H1 (cell line): ENCODE results near the gene SCYGR7. TPM values are rescaled to one million over a fixed set of nuclear protein-coding genes. Genes with fewer than 3 reads are reported as not detected.

Experiments
- CTCF ChIA-PET: fragments of 300-600 bp; sonication (Branson Sonifier 250); formaldehyde crosslinking; loops from one replicate; lab custom pipeline; 2021; ENCODE audit not compliant: partially characterized antibody; lab: Charles Lee
- POLR2A ChIA-PET: fragments of 300-600 bp; sonication (Branson Sonifier 250); formaldehyde crosslinking; loops from one replicate; lab custom pipeline; 2021; ENCODE audit warnings: inconsistent platforms; ENCODE audit not compliant: partially characterized antibody; lab: Charles Lee
- DNase-seq, 2 experiments: peaks; one replicate each; pipeline versions ENCODE4 v3.0.0 to v3.0.0-alpha.2; 2010 to 2022; ENCODE audit warnings: low spot score in 2 of 2, low read depth in 1 of 2, mixed read lengths in 1 of 2
- FAIRE-seq: peaks from 2 replicates; lab custom pipeline; 2011; peaks lifted over from hg19 to GRCh38; lab: Jason Lieb, UNC
- H2AFZ ChIP-seq: 2 replicates; pipeline ENCODE4 v1.8.1; 2012; ENCODE audit warnings: low read length, inconsistent platforms
- H2AK5ac ChIP-seq: 2 replicates; pipeline ENCODE4 v1.6.1; 2013; ENCODE audit warnings: low read depth, low read length
- H2BK120ac ChIP-seq: replicated peaks from 2 replicates; pipeline ENCODE3; 2013; ENCODE audit warnings: low read depth, low read length, inconsistent platforms
- H2BK12ac ChIP-seq: 2 replicates; pipeline ENCODE4 v1.6.1; 2013; ENCODE audit warnings: low read depth, low read length
- H2BK15ac ChIP-seq: 2 replicates; pipeline ENCODE4 v1.6.1; 2013; ENCODE audit warnings: low read length
- H2BK20ac ChIP-seq: 2 replicates; pipeline ENCODE4 v1.6.1; 2013; ENCODE audit warnings: low read length
- H2BK5ac ChIP-seq: 2 replicates; pipeline ENCODE4 v1.6.1; 2013; ENCODE audit warnings: low read depth, low read length
- H3K14ac ChIP-seq: 2 replicates; pipeline ENCODE4 v1.6.1; 2013; ENCODE audit warnings: inconsistent platforms; ENCODE audit not compliant: insufficient read length
- H3K18ac ChIP-seq: 2 replicates; pipeline ENCODE4 v1.6.1; 2013; ENCODE audit warnings: low read length; ENCODE audit errors: extremely low read depth
- H3K23ac ChIP-seq: 2 replicates; pipeline ENCODE4 v1.6.1; 2013; ENCODE audit warnings: inconsistent platforms; ENCODE audit not compliant: insufficient read length
- H3K23me2 ChIP-seq: 2 replicates; pipeline ENCODE4 v1.6.1; 2013; ENCODE audit warnings: low read depth, low read length
- H3K27ac ChIP-seq: 2 replicates; pipeline ENCODE4 v1.6.1; 2011; ENCODE audit warnings: low read depth, low read length, inconsistent platforms
- H3K27me3 ChIP-seq, 4 experiments: replicated peaks in 1 of 4; 1 replicate in 1 of 4; 2 replicates in 3 of 4; pipeline versions ENCODE4 v1.6.1 to v1.8.1; 2011 to 2013; ENCODE audit warnings: low read length in 3 of 4, mild to moderate bottlenecking in 3 of 4, inconsistent platforms in 2 of 4, mixed read lengths in 2 of 4, moderate library complexity in 1 of 4; ENCODE audit not compliant: control insufficient read depth in 3 of 4, insufficient read depth in 3 of 4; ENCODE audit errors: extremely low read depth in 1 of 4
- H3K36me3 ChIP-seq, 4 experiments: 2 replicates each; pipeline versions ENCODE4 v1.6.1 to v1.8.1; 2011 to 2013; ENCODE audit warnings: mild to moderate bottlenecking in 4 of 4, low read length in 3 of 4, moderate library complexity in 2 of 4, control low read depth in 1 of 4, inconsistent platforms in 1 of 4; ENCODE audit not compliant: insufficient read depth in 4 of 4, control insufficient read depth in 2 of 4
- H3K4ac ChIP-seq: replicated peaks from 2 replicates; pipeline ENCODE3; 2013; ENCODE audit warnings: low read length, low read depth, mixed read lengths, inconsistent platforms; ENCODE audit not compliant: insufficient read length
- H3K4me1 ChIP-seq, 4 experiments: replicated peaks in 1 of 4; 1 replicate in 1 of 4; 2 replicates in 3 of 4; pipeline versions ENCODE4 v1.6.1 to v1.8.1; 2011 to 2013; ENCODE audit warnings: low read length in 3 of 4, inconsistent platforms in 2 of 4, mixed read lengths in 1 of 4; ENCODE audit not compliant: insufficient read depth in 4 of 4, control insufficient read depth in 3 of 4
- H3K4me2 ChIP-seq, 2 experiments: 2 replicates each; pipeline versions ENCODE4 v1.6.1 to v1.8.1; 2011 to 2013; ENCODE audit warnings: low read depth in 2 of 2, low read length in 2 of 2, control low read depth in 1 of 2, inconsistent platforms in 1 of 2, mild to moderate bottlenecking in 1 of 2; ENCODE audit not compliant: insufficient read depth in 1 of 2
- H3K4me3 ChIP-seq, 4 experiments: fragments of 200-600, 300-600 bp in 1 of 4; sonication (generic), shearing (Covaris generic), sonication (Bioruptor Twin) in 1 of 4; 2 replicates each; pipeline versions ENCODE4 v1.5.1 to v1.8.1; 2011 to 2016; ENCODE audit warnings: low read length in 4 of 4, low read depth in 3 of 4, control low read depth in 2 of 4, inconsistent platforms in 2 of 4, mild to moderate bottlenecking in 2 of 4, mixed read lengths in 1 of 4, moderate library complexity in 1 of 4; ENCODE audit not compliant: insufficient read depth in 2 of 4; ENCODE audit errors: extremely low read depth in 1 of 4
- H3K56ac ChIP-seq: replicated peaks from 2 replicates; pipeline ENCODE3; 2013; ENCODE audit warnings: low read depth, mild to moderate bottlenecking, mixed read lengths, low read length, inconsistent platforms; ENCODE audit not compliant: insufficient read length
- H3K79me1 ChIP-seq: 2 replicates; pipeline ENCODE4 v1.6.1; 2013; ENCODE audit warnings: low read depth, low read length, control low read depth
- H3K79me2 ChIP-seq, 2 experiments: 2 replicates each; pipeline versions ENCODE4 v1.6.1 to v1.8.1; 2012 to 2013; ENCODE audit warnings: low read length in 2 of 2, mild to moderate bottlenecking in 2 of 2, inconsistent platforms in 1 of 2; ENCODE audit not compliant: insufficient read depth in 2 of 2, control insufficient read depth in 1 of 2
- H3K9ac ChIP-seq, 4 experiments: replicated peaks in 1 of 4; 1 replicate in 1 of 4; 2 replicates in 3 of 4; pipeline versions ENCODE4 v1.6.1 to v1.8.1; 2011 to 2013; ENCODE audit warnings: low read depth in 3 of 4, low read length in 3 of 4, control low read depth in 2 of 4, mild to moderate bottlenecking in 2 of 4, moderate library complexity in 2 of 4, inconsistent platforms in 1 of 4; ENCODE audit errors: extremely low read depth in 1 of 4
- H3K9me3 ChIP-seq, 2 experiments: 2 replicates each; pipeline versions ENCODE4 v1.6.1 to v1.8.1; 2012 to 2013; ENCODE audit warnings: mild to moderate bottlenecking in 2 of 2, moderate library complexity in 2 of 2, control low read depth in 1 of 2, inconsistent platforms in 1 of 2, low read depth in 1 of 2, low read length in 1 of 2, mixed read lengths in 1 of 2; ENCODE audit not compliant: insufficient read depth in 2 of 2
- H4K20me1 ChIP-seq, 2 experiments: replicated peaks in 1 of 2; 2 replicates each; pipeline versions ENCODE3 to v1.8.1; 2011 to 2013; ENCODE audit warnings: inconsistent platforms in 2 of 2, low read length in 2 of 2, mild to moderate bottlenecking in 1 of 2; ENCODE audit not compliant: insufficient read depth in 2 of 2, control insufficient read depth in 1 of 2
- H4K5ac ChIP-seq: 2 replicates; pipeline ENCODE4 v1.6.1; 2013; ENCODE audit warnings: low read length, low read depth, mixed read lengths, inconsistent platforms; ENCODE audit not compliant: insufficient read length
- H4K8ac ChIP-seq: 2 replicates; pipeline ENCODE4 v1.8.0; 2013; ENCODE audit warnings: mild to moderate bottlenecking, moderate library complexity, low read length, inconsistent platforms; ENCODE audit not compliant: insufficient read depth; ENCODE audit errors: extremely low read depth
- H4K91ac ChIP-seq: replicated peaks from 2 replicates; pipeline ENCODE3; 2013; ENCODE audit warnings: low read length, mixed read lengths, inconsistent platforms; ENCODE audit not compliant: insufficient read length
- WGBS, 2 experiments: shearing (Covaris generic) in 1 of 2; methylation state at CpG; one replicate each; pipeline versions ENCODE4 v1.1.6 to v1.1.7; 2013 to 2015; ENCODE audit warnings: low lambda C conversion rate in 2 of 2, mixed read lengths in 2 of 2, inconsistent platforms in 1 of 2, low coverage in 1 of 2, missing lambda C conversion rate in 1 of 2; ENCODE audit not compliant: insufficient replicate concordance in 2 of 2, insufficient coverage in 1 of 2, insufficient read length in 1 of 2; ENCODE audit errors: extremely low coverage in 1 of 2, missing lambda C conversion rate in 1 of 2; 5-methylcytosine and 5-hydroxymethylcytosine counted together
- polyA plus RNA-seq, 7 experiments: library from polyadenylated mRNA; depleted of rRNA in 3 of 7; stranded (reverse) in 5 of 7; unstranded in 2 of 7; fragments of >200 nt in 5 of 7; fragments of 200-250 nt in 2 of 7; gene quantifications; 1 replicate in 5 of 7; 2 replicates in 1 of 7; 4 replicates in 1 of 7; pipeline versions ENCODE4 v1.2.1 to v1.2.3, GENCODE V29; 2011 to 2013; ENCODE audit warnings: missing spikeins in 2 of 7, mixed read lengths in 2 of 7
- total RNA-seq: library from RNA; stranded (reverse); fragmentation: NEBNext Ultra II Directional; extraction: Animal tissue kit (Norgen Biotek cat#: 25700); gene quantifications from 2 replicates; pipeline ENCODE4 v1.2.1, GENCODE V29; 2021

Gene SCYGR7
- total and polyA plus RNA-seq, 2 of the 8 experiments (the other 6 are each of a cell fraction or from before 2014, with no cell fraction given), result not detected

GRCh38 chr2:227720680-227721079 is 7.5 kb upstream of the SCYGR7 start:
- Histone ChIP-seq H3K27me3 (no peaks in the 10 kb centered on the region; a peak in 1 of 7 replicates), H2BK20ac (no peak overlapping the region), H4K20me1 (no peaks in the 10 kb centered on the region), H4K91ac (no peak overlapping the region), H4K8ac (no peak overlapping the region), H3K4me1 (peaks cover 0 to 4% (median under 1%) of the 10 kb centered on the region in 4 experiments; a peak in 3 of 7 replicates), H2BK5ac (no peak overlapping the region), H3K23ac (no peak overlapping the region), H3K9ac (no peak overlapping the region), H2AFZ (no peak overlapping the region), H2AK5ac (no peak overlapping the region), H3K4me2 (no peak overlapping the region), H3K18ac (no peak overlapping the region), H3K4ac (peak overlapping the region; percentile 69), H2BK120ac (no peak overlapping the region), H3K4me3 (no peak overlapping the region), H3K36me3 (no peaks in the 10 kb centered on the region), H3K79me2 (no peaks in the 10 kb centered on the region), H3K27ac (no peak overlapping the region), H3K79me1 (no peaks in the 10 kb centered on the region), H2BK15ac (no peak overlapping the region), H4K5ac (no peak overlapping the region), H3K23me2 (no peaks in the 10 kb centered on the region; the same call in 1 of the 2 replicates), H3K14ac (no peak overlapping the region), H3K56ac (no peak overlapping the region), H2BK12ac (no peak overlapping the region), H3K9me3 (no peaks in the 10 kb centered on the region)
- FAIRE-seq, result no peak
- CTCF ChIA-PET, result interaction anchor here (0.7 to 1.6 kb wide), 5 partner anchors 20 to 70 kb away, joined by 3 to 7 read pairs (median 3); no protein-coding TSS in a partner anchor
- POLR2A ChIA-PET, result no interaction called here
- 90% methylated on average over 4 of the region's 4 CpGs; no CpG with 5 or more reads in 1 of the 2 experiments for WGBS, 2 experiments
- no peak for DNase-seq
